Thoracic aorta (tissue), 2 donors: ENCODE measurements around the gene PPM1M. TPM values are rescaled to one million over a fixed set of nuclear protein-coding genes. Genes with fewer than 3 reads are reported as not detected.

Source experiments
- ATAC-seq: fragments of 150-250 bp; one replicate; pipeline ENCODE4 v1.8.0; 2017; ENCODE audit warnings: low read depth; ENCODE audit not compliant: insufficient number of reproducible peaks, low FRiP score
- DNase-seq: peaks from one replicate; pipeline ENCODE4 v3.0.0-alpha.2; 2020; ENCODE audit warnings: low spot score
- H3K27ac ChIP-seq, 2 donors: fragments of 200-600 bp; sonication (generic); 1 replicate in 1 of 2; 2 replicates in 1 of 2; pipeline ENCODE4 v1.5.1; 2016; ENCODE audit warnings: mild to moderate bottlenecking in 2 of 2, moderate library complexity in 2 of 2
- H3K27me3 ChIP-seq: fragments of 200-600 bp; sonication (generic); replicated peaks from 2 replicates; pipeline ENCODE4 v1.6.0; 2016; ENCODE audit warnings: mild to moderate bottlenecking; ENCODE audit not compliant: insufficient read depth
- H3K36me3 ChIP-seq: fragments of 200-600 bp; sonication (generic); one replicate; pipeline ENCODE4 v1.5.1; 2016
- H3K4me1 ChIP-seq, 2 donors: fragments of 200-600 bp; sonication (generic); 1 replicate in 1 of 2; 2 replicates in 1 of 2; pipeline versions ENCODE4 v1.5.1 to v1.6.0; 2016; ENCODE audit warnings: low read depth in 2 of 2, mild to moderate bottlenecking in 1 of 2; ENCODE audit not compliant: control insufficient read depth in 1 of 2
- H3K4me3 ChIP-seq: fragments of 200-600 bp; sonication (generic); 2 replicates; pipeline ENCODE4 v1.5.1; 2016; ENCODE audit warnings: mild to moderate bottlenecking
- H3K9me3 ChIP-seq: fragments of 200-600 bp; sonication (generic); 2 replicates; pipeline ENCODE4 v1.5.1; 2016
- total RNA-seq, 2 donors: library from RNA; depleted of rRNA; stranded (reverse); fragments of >200 nt; gene quantifications; one replicate each; pipeline versions ENCODE4 v1.1.0 to v1.2.3, GENCODE V29; 2016
- TF ChIP-seq, protein P1 (sequence below): fragments of 200-600 bp; sonication (generic); IDR thresholded peaks from one replicate; pipeline ENCODE4 v1.5.1; 2019; ENCODE audit warnings: antibody characterized with exemption

PPM1M gene
- total RNA-seq, 2 donors from 2014 or later, result 41.6 to 51.9 TPM

DNA sequence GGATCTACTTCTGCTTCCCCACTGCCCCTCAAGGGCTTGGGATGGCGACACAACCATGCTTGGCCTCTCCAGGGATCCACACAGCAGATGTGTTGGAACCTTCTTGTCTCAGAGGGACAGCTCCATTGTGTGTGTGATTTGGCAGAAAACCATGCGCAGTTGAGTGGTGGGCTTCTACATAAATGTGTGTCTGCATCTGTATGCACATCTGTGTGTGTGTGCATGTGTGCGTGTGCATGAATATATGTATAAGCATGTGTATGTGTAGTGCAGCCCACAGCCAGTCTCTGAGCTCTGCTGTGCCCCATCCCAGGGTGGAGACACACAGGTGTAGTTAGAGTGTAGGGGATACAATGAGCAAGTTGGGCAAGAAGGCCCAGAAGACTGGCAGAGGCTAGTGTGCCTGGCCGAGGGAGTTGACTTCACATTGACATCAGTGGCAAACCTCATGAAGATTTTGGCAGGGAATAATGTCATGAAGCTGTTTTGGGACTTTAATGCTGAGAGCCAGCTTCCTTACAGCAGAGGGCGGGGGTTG lies 50.2 kb downstream of the PPM1M start:
- no peaks in the 10 kb centered on the region for H3K9me3 ChIP-seq
- no peak for DNase-seq
- peaks cover 10% of the 10 kb centered on the region for H3K36me3 ChIP-seq
- ATAC-seq, result no peak
- TF ChIP-seq, protein P1, sequence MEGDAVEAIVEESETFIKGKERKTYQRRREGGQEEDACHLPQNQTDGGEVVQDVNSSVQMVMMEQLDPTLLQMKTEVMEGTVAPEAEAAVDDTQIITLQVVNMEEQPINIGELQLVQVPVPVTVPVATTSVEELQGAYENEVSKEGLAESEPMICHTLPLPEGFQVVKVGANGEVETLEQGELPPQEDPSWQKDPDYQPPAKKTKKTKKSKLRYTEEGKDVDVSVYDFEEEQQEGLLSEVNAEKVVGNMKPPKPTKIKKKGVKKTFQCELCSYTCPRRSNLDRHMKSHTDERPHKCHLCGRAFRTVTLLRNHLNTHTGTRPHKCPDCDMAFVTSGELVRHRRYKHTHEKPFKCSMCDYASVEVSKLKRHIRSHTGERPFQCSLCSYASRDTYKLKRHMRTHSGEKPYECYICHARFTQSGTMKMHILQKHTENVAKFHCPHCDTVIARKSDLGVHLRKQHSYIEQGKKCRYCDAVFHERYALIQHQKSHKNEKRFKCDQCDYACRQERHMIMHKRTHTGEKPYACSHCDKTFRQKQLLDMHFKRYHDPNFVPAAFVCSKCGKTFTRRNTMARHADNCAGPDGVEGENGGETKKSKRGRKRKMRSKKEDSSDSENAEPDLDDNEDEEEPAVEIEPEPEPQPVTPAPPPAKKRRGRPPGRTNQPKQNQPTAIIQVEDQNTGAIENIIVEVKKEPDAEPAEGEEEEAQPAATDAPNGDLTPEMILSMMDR, result no peak
- H3K27me3 ChIP-seq, result no peaks in the 10 kb centered on the region
- peaks cover 0 to 7% of the 10 kb centered on the region in 2 donors for H3K4me1 ChIP-seq
- H3K4me3 ChIP-seq, result no peak overlapping the region
- H3K27ac ChIP-seq, result no peak overlapping the region

DNA sequence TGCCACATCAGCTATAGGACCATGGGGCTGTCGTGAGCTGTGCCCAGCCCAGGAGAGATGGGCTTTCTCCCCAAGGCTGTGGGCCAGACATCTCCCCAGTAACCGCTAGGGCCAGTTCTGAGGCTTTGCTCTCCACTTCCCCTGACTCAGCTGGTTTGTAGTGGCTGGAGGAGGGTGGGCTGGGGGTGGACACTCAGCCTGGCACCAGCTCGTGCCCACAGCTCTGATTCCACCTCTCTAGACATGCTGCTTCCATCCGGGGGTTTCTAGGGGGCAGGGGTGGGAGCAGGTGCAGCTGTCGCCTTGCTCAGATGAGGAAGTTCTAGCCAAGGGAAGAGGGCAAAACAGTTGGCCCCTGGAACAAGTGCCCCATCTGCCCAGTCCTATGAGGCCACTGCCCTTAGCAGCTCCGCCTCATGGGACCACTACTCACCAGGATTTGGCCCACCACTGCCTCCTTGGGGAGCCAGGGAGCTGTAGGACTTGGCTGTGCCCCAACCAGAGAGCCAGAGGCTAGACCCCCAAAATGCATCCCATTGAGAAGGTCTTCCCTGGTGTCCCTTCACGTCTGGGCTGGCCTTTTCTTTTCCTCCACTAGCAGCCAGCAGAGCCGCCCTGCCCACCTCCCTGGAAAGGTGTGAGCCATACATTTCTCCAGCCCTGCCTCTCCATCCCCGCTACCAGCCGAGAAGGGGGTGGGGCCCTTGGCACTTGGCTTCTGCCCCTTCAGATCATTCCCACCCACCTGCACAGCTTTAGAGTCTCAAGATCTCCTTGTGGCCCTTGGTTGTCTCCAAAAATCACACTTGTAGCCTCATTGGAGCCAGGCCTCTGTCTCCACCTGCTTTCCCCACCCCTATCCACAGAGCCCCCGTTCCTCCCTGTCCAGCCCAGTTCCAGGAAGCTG lies 51.9 kb downstream of the PPM1M start:
- Histone ChIP-seq H3K36me3 (peaks cover 8% of the 10 kb centered on the region), H3K27me3 (no peaks in the 10 kb centered on the region), H3K9me3 (no peaks in the 10 kb centered on the region), H3K27ac (no peak overlapping the region), H3K4me3 (no peak overlapping the region), H3K4me1 (peaks cover 0 to 7% of the 10 kb centered on the region in 2 donors)
- DNase-seq (no peak), ATAC-seq (no peak)
- TF ChIP-seq, protein P1, result no peak

DNA sequence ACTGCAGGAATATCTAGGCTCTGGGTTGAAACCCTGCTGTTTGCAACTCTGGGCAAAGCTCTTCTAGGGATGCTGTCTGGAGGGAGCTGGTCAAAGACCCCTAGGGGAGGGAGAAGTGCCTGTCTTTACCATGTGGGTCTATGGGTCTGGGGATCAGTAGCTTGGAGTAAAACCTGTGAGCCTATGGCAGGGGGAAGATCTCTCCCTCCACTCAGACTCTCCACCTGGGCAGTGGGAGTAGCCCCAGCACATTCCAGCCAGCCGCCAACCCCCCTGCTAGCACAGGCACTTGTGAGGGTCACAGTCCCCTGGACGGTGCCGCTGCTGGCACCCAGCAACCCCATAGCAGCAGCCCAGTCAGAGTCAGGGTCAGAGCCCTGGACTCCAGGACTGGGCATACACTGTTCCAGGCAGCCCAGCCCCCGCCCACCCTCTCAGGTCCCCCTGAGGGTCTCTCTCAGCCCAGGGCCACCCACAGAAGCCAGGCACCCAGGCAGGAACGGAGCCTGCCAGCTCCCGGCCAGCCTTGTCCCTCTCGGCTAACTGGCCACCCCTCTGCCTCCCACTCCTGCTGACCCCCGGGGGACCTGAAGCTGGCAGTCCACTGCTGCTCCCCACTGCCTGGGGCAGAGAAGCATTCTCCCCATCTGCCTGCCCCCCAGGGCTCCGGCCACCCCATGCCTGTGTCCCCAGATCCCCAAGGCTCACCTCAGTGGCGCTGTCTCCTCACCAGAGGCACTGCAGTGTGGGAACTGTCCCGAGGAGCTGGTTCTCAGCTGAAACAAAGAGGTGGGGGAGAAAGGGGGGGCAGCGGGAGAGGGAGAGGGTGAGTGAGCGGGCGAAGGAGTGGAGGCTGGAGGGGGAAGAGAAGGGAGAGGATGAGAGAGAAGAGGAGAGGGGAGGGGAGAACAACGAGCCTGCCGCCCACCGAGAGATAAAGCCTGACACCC lies 52.9 kb downstream of the PPM1M start:
- H3K27me3 ChIP-seq, result no peaks in the 10 kb centered on the region
- no peak for DNase-seq

DNA sequence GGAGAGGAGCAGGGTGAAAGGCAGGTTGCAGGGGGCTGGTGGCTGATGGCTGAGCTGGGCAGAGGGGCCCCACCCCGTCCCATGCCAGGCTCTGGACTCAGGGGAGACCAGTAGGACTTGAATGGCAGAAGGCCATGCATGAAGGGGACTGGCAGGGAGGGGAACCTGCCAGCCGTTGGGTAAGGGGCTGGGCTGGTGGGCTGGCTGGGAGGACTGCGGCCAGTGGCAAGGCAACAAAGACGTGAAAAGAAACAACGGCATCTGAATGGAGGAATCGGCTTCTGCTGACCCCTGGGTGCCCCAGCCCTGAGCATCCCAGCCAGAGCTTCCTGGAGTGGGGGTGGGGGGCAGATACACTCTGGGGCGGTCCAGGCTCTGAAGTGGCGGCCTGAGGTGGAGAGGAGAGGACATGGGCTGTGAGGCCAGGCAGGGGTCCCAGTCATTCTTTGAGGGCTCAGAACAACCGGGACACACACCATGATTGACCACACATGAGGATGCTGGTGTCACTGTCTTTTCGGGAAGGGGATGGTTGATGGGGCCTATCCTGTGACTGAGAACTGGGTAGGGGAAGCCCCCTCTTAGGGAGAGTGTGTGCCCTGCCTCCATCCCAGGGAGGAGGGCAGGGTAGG lies 53.8 kb downstream of the PPM1M start:
- no peaks in the 10 kb centered on the region for H3K36me3 ChIP-seq
- H3K9me3 ChIP-seq, result no peaks in the 10 kb centered on the region
- H3K27me3 ChIP-seq, result no peaks in the 10 kb centered on the region
- TF ChIP-seq, protein P1, result no peak
- no peak for DNase-seq
- no peak overlapping the region for H3K4me3 ChIP-seq
- no peak for ATAC-seq
- no peak overlapping the region for H3K27ac ChIP-seq
- peaks cover 0 to 7% of the 10 kb centered on the region in 2 donors for H3K4me1 ChIP-seq

More for the DNA sequence above, 52.9 kb downstream of the PPM1M start:
- Histone ChIP-seq H3K4me1 (peaks cover 0 to 7% of the 10 kb centered on the region in 2 donors), H3K4me3 (no peak overlapping the region), H3K27ac (no peak overlapping the region), H3K36me3 (peaks cover 6% of the 10 kb centered on the region), H3K9me3 (no peaks in the 10 kb centered on the region)
- TF ChIP-seq, protein P1, result no peak
- no peak for ATAC-seq

Other genes with a start within 250 kb of the PPM1M start
- gene RPL29, start 249.9 kb upstream of the PPM1M start, total RNA-seq, result 100 to 1,000 TPM; 642 to 718 TPM
- 10 to 100 TPM; 41.1 to 42.2 TPM for gene DUSP7, start 189.2 kb upstream of the PPM1M start, total RNA-seq
- 1 to 10 TPM in 1 of 2 donors, not detected in 1; 8.1 TPM for gene POC1A, start 91.3 kb upstream of the PPM1M start, total RNA-seq
- 10 to 100 TPM; 28.4 to 33.3 TPM for gene ALAS1, start 47.6 kb upstream of the PPM1M start, total RNA-seq
- gene TLR9, start 20.1 kb upstream of the PPM1M start, total RNA-seq, result not detected
- gene TWF2, start 6.6 kb upstream of the PPM1M start, total RNA-seq, result 10 to 100 TPM; 52.2 to 69.2 TPM
- 10 to 100 TPM; 44.5 to 66.2 TPM for gene WDR82, start 32.9 kb downstream of the PPM1M start, total RNA-seq
- gene GLYCTK, start 42.1 kb downstream of the PPM1M start, total RNA-seq, result 10 to 100 TPM; 14.1 to 14.2 TPM
- gene DNAH1, start 70.6 kb downstream of the PPM1M start, total RNA-seq, result 10 to 100 TPM; 14.6 to 21.0 TPM
- gene BAP1, start 164.2 kb downstream of the PPM1M start, total RNA-seq, result 10 to 100 TPM; 55.1 to 67.2 TPM
- gene PHF7, start 164.9 kb downstream of the PPM1M start, total RNA-seq, result 1 to 10 TPM; 5.9 to 7.6 TPM
- gene SEMA3G, start 199.3 kb downstream of the PPM1M start, total RNA-seq, result 10 to 100 TPM; 16.8 to 18.1 TPM
- gene TNNC1, start 208.3 kb downstream of the PPM1M start, total RNA-seq, result 1 to 10 TPM; 1.5 to 3.0 TPM
- gene NISCH, start 209.8 kb downstream of the PPM1M start, total RNA-seq, result 100 to 1,000 TPM in 1 of 2 donors, 10 to 100 TPM in 1; 95.9 to 124 TPM
- 100 to 1,000 TPM; 249 to 837 TPM for gene STAB1, start 249.6 kb downstream of the PPM1M start, total RNA-seq